ENCODE measurements around the gene BATF2. TPM values are rescaled to one million over a fixed set of nuclear protein-coding genes. Genes with fewer than 3 reads are reported as not detected.
A peak's percentile ranks its signal among the peaks of the same experiment; 100 is the strongest.

BATF2 gene
- total and polyA plus RNA-seq, 9 of the 15 experiments (the other 6 are each of a cell fraction or from before 2014, with no cell fraction given): 1.7 to 8.9 (median 6.4) TPM

GRCh38 chr11:65013888-65014725 is 17.3 kb upstream of the BATF2 start, which contains the start of gene ARL2 (continued):
- peak; percentile 30; the same call in 1 of the 2 replicates for TF ChIP-seq DMBX1 (CRISPR knock-in tag; IDR thresholded peaks at IDR 0.05; ENCODE audit: borderline replicate concordance)
- no peak; the same call in 1 of the 2 replicates for TF ChIP-seq TAF15 (IDR thresholded peaks at IDR 0.05; ENCODE audit: low read depth, low read length)
- peak; percentile 89 for TF ChIP-seq POLR2G (IDR thresholded peaks at IDR 0.05; ENCODE audit: low read depth, low read length)
- TF ChIP-seq XRCC3 (IDR thresholded peaks at IDR 0.05): no peak
- no peak for TF ChIP-seq THRB (CRISPR knock-in tag; conservative IDR thresholded peaks at IDR 0.05)
- peak; percentile 56; the same call in 1 of the 2 replicates for TF ChIP-seq TRIM28 (IDR thresholded peaks at IDR 0.05)
- TF ChIP-seq ZFP36 (IDR thresholded peaks at IDR 0.05; ENCODE audit: low read depth, low read length, partially characterized antibody): no peak
- no peak; the same call in 1 of the 2 replicates for TF ChIP-seq CEBPG (CRISPR knock-in tag; IDR thresholded peaks at IDR 0.05)
- no peak for TF ChIP-seq CEBPG (tag; conservative IDR thresholded peaks at IDR 0.05 in 1 of 2, IDR thresholded peaks at IDR 0.05 in 1 of 2)
- no peak for TF ChIP-seq ZNF280B (CRISPR knock-in tag; IDR thresholded peaks at IDR 0.05)
- TF ChIP-seq CTBP1 (IDR thresholded peaks at IDR 0.05; ENCODE audit: borderline replicate concordance): peak; percentile 93
- TF ChIP-seq ZNF121 (CRISPR knock-in tag; conservative IDR thresholded peaks at IDR 0.05): no peak
- peak; percentile 92 for TF ChIP-seq TFE3 (CRISPR knock-in tag; IDR thresholded peaks at IDR 0.05)
- no peak for TF ChIP-seq ZNF717 (CRISPR knock-in tag; IDR thresholded peaks at IDR 0.05)
- TF ChIP-seq PHF8 (IDR thresholded peaks at IDR 0.05; ENCODE audit: borderline replicate concordance, low read length): peak; percentile 76; the same call in 1 of the 2 replicates
- TF ChIP-seq RBFOX2 (IDR thresholded peaks at IDR 0.05; ENCODE audit: low read depth, low read length): peak; percentile 96
